Mesendoderm (in vitro differentiated cells): ENCODE data around the gene FAM124B.
"Not testable (repeated sequence)": the region's sequence is repeated elsewhere in the genome, so short reads cannot be mapped to it uniquely, and the experiment has no call there.

ENCODE experiments used
- DNase-seq: peaks from one replicate; pipeline ENCODE4 v3.0.0; 2013
- H2AK5ac ChIP-seq: 2 replicates; pipeline ENCODE4 v1.6.1; 2013; ENCODE audit warnings: low read length, inconsistent platforms
- H2BK120ac ChIP-seq: 2 replicates; pipeline ENCODE4 v1.6.1; 2013; ENCODE audit warnings: low read depth, mild to moderate bottlenecking, low read length, moderate library complexity, mixed read lengths
- H2BK15ac ChIP-seq: replicated peaks from 2 replicates; pipeline ENCODE4 v1.6.1; 2013; ENCODE audit warnings: low read depth, mild to moderate bottlenecking, moderate library complexity
- H2BK5ac ChIP-seq: 2 replicates; pipeline ENCODE4 v1.6.1; 2013; ENCODE audit warnings: low read length, inconsistent platforms
- H3K18ac ChIP-seq: 2 replicates; pipeline ENCODE4 v1.6.1; 2013; ENCODE audit warnings: mild to moderate bottlenecking, low read length, mixed read lengths
- H3K23ac ChIP-seq: one replicate; pipeline ENCODE4 v1.6.1; 2013; ENCODE audit warnings: low read length
- H3K27ac ChIP-seq: 2 replicates; pipeline ENCODE4 v1.5.1; 2013; ENCODE audit warnings: low read depth, mild to moderate bottlenecking, inconsistent platforms, low read length, moderate library complexity
- H3K27me3 ChIP-seq: 2 replicates; pipeline ENCODE4 v1.6.1; 2013; ENCODE audit warnings: low read length, control low read depth, mild to moderate bottlenecking, inconsistent platforms; ENCODE audit not compliant: insufficient read depth, poor library complexity
- H3K36me3 ChIP-seq: 2 replicates; pipeline ENCODE4 v1.6.1; 2013; ENCODE audit warnings: low read length, inconsistent platforms; ENCODE audit not compliant: control insufficient read depth, insufficient read depth
- H3K4ac ChIP-seq: one replicate; pipeline ENCODE4 v1.6.1; 2013; ENCODE audit warnings: low read depth, mild to moderate bottlenecking, low read length, moderate library complexity
- H3K4me1 ChIP-seq: 2 replicates; pipeline ENCODE4 v1.6.1; 2013; ENCODE audit warnings: low read depth, low read length, inconsistent platforms; ENCODE audit not compliant: control insufficient read depth
- H3K4me2 ChIP-seq: 2 replicates; pipeline ENCODE4 v1.6.1; 2013; ENCODE audit warnings: low read length
- H3K4me3 ChIP-seq: 2 replicates; pipeline ENCODE4 v1.5.1; 2013; ENCODE audit warnings: mild to moderate bottlenecking, low read length
- H3K56ac ChIP-seq: one replicate; pipeline ENCODE4 v1.6.1; 2013; ENCODE audit warnings: low read length
- H3K79me1 ChIP-seq: 2 replicates; pipeline ENCODE4 v1.6.1; 2013; ENCODE audit warnings: low read length, inconsistent platforms
- H3K79me2 ChIP-seq: 2 replicates; pipeline ENCODE4 v1.6.1; 2013; ENCODE audit warnings: mild to moderate bottlenecking, low read length; ENCODE audit not compliant: control insufficient read depth, insufficient read depth
- H3K9ac ChIP-seq: 2 replicates; pipeline ENCODE4 v1.6.1; 2013; ENCODE audit warnings: low read length, inconsistent platforms
- H4K5ac ChIP-seq: one replicate; pipeline ENCODE4 v1.6.1; 2013; ENCODE audit warnings: low read length
- H4K8ac ChIP-seq: one replicate; pipeline ENCODE4 v1.6.1; 2013; ENCODE audit warnings: low read depth, mild to moderate bottlenecking, control low read depth, low read length, moderate library complexity
- WGBS: extraction: QIAGEN DNeasy Blood & Tissue Kit; methylation state at CpG from one replicate; pipeline ENCODE4 v1.1.7; 2013; ENCODE audit warnings: low lambda C conversion rate, missing lambda C conversion rate; ENCODE audit not compliant: insufficient coverage; ENCODE audit errors: extremely low coverage; 5-methylcytosine and 5-hydroxymethylcytosine counted together

FAM124B gene

DNA sequence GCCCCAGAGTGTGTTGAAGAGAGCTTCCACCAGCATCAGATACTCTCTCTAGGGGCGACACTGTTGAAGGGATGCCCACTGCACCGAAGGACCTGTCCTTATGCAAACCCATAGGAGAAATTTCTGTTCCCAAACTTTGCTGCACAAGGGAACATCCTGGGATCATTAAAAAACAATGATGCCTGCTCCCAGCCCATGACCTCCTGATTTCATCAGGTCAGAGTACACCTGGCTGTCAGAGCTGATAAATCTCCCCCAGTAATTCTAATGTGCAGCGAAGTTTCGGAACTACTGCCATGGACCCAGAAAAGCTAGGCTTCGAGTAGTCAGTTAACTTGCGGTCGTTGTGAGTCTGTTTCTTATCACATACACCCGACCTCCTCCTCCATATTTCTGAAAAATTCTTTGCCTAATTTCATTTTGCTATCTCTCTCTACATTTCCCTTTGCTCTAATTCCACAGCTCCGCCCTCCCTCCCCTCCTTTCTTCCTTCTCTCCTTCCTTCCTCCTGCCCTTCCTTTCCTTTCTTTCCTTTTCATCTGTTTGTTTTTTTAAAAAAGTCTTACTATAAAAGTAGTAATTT is 18.8 kb downstream of the FAM124B start:
- Histone ChIP-seq H3K4ac (no peak overlapping the region), H3K23ac (no peak overlapping the region), H2BK120ac (no peak overlapping the region), H3K4me3 (no peak overlapping the region), H3K79me1 (no peaks in the 10 kb centered on the region), H2AK5ac (no peak overlapping the region), H2BK5ac (no peak overlapping the region), H3K4me1 (no peaks in the 10 kb centered on the region), H4K8ac (no peak overlapping the region), H2BK15ac (no peak overlapping the region), H3K27me3 (no peaks in the 10 kb centered on the region), H3K79me2 (no peaks in the 10 kb centered on the region), H3K4me2 (no peak overlapping the region), H3K18ac (no peak overlapping the region), H3K9ac (no peak overlapping the region), H3K27ac (no peak overlapping the region), H3K36me3 (no peaks in the 10 kb centered on the region), H4K5ac (no peak overlapping the region), H3K56ac (no peak overlapping the region)
- no CpG with 5 or more reads among the region's 9 CpGs for WGBS
- no peak for DNase-seq

DNA sequence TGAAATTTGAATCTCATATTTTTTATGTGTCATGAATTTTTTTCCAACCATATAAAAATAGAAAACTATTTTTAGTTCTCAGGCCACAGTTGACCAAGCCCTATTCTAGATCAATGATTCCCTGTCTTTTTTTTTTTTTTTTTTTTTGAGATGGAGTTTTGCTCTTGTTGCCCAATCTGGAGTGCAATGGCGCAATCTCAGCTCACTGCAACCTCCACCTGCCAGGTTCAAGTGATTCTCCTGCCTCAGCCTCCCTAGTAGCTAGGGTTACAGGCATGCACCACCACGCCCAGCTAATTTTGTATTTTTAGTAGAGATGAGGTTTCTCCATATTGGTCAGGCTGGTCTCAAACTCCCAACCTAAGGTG is 19.6 kb downstream of the FAM124B start:
- H3K4me2 ChIP-seq, H3K27me3 ChIP-seq, H3K4me1 ChIP-seq, H3K36me3 ChIP-seq, H3K4me3 ChIP-seq, H4K8ac ChIP-seq, H3K56ac ChIP-seq, H3K79me2 ChIP-seq, H4K5ac ChIP-seq, H3K18ac ChIP-seq, H3K9ac ChIP-seq, H2BK15ac ChIP-seq, H3K27ac ChIP-seq, DNase-seq, H2BK5ac ChIP-seq, H3K79me1 ChIP-seq, H2BK120ac ChIP-seq, H2AK5ac ChIP-seq, H3K4ac ChIP-seq, H3K23ac ChIP-seq: not testable (repeated sequence)
- WGBS, result no CpG with 5 or more reads among the region's 2 CpGs

DNA sequence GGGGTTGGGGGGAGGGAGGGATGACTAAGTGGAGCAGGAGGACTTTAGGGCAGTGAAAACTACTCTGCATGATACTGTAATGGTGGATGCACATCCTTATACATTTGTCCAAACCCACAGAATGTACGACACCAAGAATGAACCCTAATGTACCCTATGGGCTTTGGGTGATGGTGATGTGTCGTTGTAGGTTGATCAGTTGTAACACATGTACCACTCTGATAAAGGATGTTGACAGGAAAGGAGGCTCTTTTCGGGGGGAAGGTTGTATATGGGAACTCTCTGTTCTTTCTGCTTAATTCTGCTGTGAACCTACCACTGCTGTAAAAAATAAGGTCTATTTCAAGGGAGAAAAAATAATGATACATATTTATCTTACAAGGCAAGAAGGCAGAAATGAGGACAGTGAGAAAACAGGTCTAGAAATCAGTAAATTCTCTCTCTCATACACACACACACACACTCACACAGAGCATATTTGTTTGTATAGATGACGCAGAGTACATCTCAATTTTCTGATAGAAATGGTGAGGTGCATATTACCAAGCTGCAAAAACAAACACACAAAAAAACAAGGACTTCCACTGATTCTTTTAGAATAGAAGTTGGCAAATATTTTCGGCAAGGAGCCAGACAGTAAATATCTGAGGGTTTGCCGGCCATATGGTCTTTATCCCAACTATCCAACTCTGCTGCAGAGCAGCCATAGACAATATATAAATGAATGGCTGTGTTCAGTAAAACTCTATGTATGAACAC is 20.2 kb downstream of the FAM124B start:
- H2BK15ac ChIP-seq, result no peak overlapping the region
- H3K27ac ChIP-seq, result no peak overlapping the region
- WGBS, result no CpG with 5 or more reads among the region's 6 CpGs
- H3K27me3 ChIP-seq, result no peaks in the 10 kb centered on the region
- no peak overlapping the region for H2BK5ac ChIP-seq
- no peak overlapping the region for H3K18ac ChIP-seq
- no peak overlapping the region for H2BK120ac ChIP-seq
- H3K4ac ChIP-seq, result no peak overlapping the region
- no peak overlapping the region for H3K4me2 ChIP-seq
- H3K79me2 ChIP-seq, result no peaks in the 10 kb centered on the region
- H3K23ac ChIP-seq, result no peak overlapping the region
- no peaks in the 10 kb centered on the region for H3K79me1 ChIP-seq
- no peak overlapping the region for H3K56ac ChIP-seq
- no peaks in the 10 kb centered on the region for H3K4me1 ChIP-seq
- no peak overlapping the region for H2AK5ac ChIP-seq
- H4K8ac ChIP-seq, result no peak overlapping the region
- H3K4me3 ChIP-seq, result no peak overlapping the region
- DNase-seq, result no peak
- H3K9ac ChIP-seq, result no peak overlapping the region
- no peak overlapping the region for H4K5ac ChIP-seq
- H3K36me3 ChIP-seq, result no peaks in the 10 kb centered on the region

DNA sequence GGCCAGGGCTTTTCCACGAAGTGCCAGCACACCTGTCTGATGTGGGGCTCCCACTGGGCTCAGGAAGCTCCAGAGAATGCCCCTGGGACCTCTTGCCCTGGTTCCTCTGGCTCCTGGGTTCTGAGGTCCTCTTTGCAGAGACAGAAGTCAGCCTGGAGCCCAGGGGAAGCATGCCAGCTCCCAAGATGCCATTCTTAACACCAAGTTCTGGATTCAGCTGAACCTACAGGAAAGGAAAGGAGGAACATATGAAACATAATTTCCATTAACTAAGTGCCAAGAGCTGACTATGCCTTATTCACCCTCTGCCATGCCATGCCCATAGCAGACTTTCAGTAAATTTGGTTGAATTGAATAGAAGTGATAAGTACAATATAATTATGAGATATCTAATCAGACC is 21.9 kb downstream of the FAM124B start:
- Histone ChIP-seq H3K27me3 (no peaks in the 10 kb centered on the region), H3K79me2 (no peaks in the 10 kb centered on the region), H3K36me3 (no peaks in the 10 kb centered on the region), H3K4me3 (no peak overlapping the region), H2BK5ac (no peak overlapping the region), H3K79me1 (no peaks in the 10 kb centered on the region), H2BK15ac (no peak overlapping the region), H3K4me1 (no peaks in the 10 kb centered on the region), H4K8ac (no peak overlapping the region), H3K56ac (no peak overlapping the region), H3K23ac (no peak overlapping the region), H3K18ac (no peak overlapping the region), H3K27ac (no peak overlapping the region), H4K5ac (no peak overlapping the region), H3K9ac (no peak overlapping the region), H3K4ac (no peak overlapping the region), H2BK120ac (no peak overlapping the region), H3K4me2 (no peak overlapping the region), H2AK5ac (no peak overlapping the region)
- no peak for DNase-seq
- no CpG with 5 or more reads among the region's 1 CpG for WGBS

DNA sequence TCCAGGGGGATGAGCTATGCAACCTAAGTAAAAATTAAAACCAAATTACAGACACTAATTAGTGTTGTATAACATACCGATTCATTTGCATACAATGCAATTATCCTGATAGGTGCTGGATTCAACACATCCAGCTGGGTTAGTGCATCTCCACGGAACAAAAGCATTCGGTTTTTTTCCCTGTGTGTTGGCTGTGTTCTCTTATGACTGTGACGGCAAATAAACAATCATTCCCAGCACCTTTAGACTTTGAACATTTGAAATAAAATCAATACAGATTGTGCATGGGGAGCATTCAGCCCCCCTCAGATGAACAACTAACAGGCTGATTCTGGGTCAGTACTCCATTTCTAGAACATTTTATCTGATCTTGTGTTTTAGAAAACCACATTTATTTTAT is 22.7 kb downstream of the FAM124B start:
- Histone ChIP-seq H3K9ac (no peak overlapping the region), H3K4ac (no peak overlapping the region), H3K23ac (no peak overlapping the region), H3K36me3 (no peaks in the 10 kb centered on the region), H3K4me1 (no peaks in the 10 kb centered on the region), H4K5ac (no peak overlapping the region), H3K18ac (no peak overlapping the region), H3K27me3 (no peaks in the 10 kb centered on the region), H3K79me1 (no peaks in the 10 kb centered on the region), H3K56ac (no peak overlapping the region), H4K8ac (no peak overlapping the region), H2BK5ac (no peak overlapping the region), H3K4me3 (no peak overlapping the region), H2BK120ac (no peak overlapping the region), H3K4me2 (no peak overlapping the region), H2AK5ac (no peak overlapping the region), H2BK15ac (no peak overlapping the region), H3K79me2 (no peaks in the 10 kb centered on the region), H3K27ac (no peak overlapping the region)
- WGBS, result no CpG with 5 or more reads among the region's 4 CpGs
- DNase-seq, result no peak

DNA sequence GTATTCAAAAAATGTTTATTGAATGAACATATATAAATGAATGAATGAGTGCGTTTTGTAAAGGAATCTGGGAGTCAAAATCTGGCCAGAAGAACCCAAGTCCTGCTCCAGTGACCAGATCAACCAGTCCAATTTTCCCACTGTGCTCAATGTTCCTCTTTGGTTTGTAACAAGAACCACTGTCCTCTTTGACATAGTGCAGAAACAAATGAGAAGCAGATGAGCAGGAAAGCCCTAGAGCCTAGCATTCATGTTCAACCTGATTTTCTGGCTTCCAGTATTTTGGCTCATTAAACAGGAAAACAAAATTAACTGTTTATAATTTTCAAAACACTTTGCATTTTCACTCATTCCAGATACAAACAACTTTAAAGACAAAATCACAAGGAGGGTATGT is 23.2 kb downstream of the FAM124B start:
- Histone ChIP-seq H3K4ac (no peak overlapping the region), H3K4me2 (no peak overlapping the region), H2BK15ac (no peak overlapping the region), H2AK5ac (no peak overlapping the region), H3K36me3 (no peaks in the 10 kb centered on the region), H3K23ac (no peak overlapping the region), H3K56ac (no peak overlapping the region), H3K79me2 (no peaks in the 10 kb centered on the region), H2BK120ac (no peak overlapping the region), H3K9ac (no peak overlapping the region), H4K8ac (no peak overlapping the region), H4K5ac (no peak overlapping the region), H3K79me1 (no peaks in the 10 kb centered on the region), H3K4me3 (no peak overlapping the region), H3K27me3 (no peaks in the 10 kb centered on the region), H2BK5ac (no peak overlapping the region), H3K27ac (no peak overlapping the region), H3K4me1 (no peaks in the 10 kb centered on the region), H3K18ac (no peak overlapping the region)
- DNase-seq, result no peak
- no CpG with 5 or more reads among the region's 1 CpG for WGBS
